Activated CD8-positive, alpha-beta memory T cell treated with anti-CD3 and anti-CD28 coated beads, Interleukin-2, amount 50 U/mL, for 48 hours (primary cell): Measurements from ENCODE around the gene APOBEC3A.

ENCODE experiments used
- DNase-seq: peaks from one replicate; pipeline ENCODE4 v3.0.0-alpha.2; 2020

APOBEC3A gene

DNA sequence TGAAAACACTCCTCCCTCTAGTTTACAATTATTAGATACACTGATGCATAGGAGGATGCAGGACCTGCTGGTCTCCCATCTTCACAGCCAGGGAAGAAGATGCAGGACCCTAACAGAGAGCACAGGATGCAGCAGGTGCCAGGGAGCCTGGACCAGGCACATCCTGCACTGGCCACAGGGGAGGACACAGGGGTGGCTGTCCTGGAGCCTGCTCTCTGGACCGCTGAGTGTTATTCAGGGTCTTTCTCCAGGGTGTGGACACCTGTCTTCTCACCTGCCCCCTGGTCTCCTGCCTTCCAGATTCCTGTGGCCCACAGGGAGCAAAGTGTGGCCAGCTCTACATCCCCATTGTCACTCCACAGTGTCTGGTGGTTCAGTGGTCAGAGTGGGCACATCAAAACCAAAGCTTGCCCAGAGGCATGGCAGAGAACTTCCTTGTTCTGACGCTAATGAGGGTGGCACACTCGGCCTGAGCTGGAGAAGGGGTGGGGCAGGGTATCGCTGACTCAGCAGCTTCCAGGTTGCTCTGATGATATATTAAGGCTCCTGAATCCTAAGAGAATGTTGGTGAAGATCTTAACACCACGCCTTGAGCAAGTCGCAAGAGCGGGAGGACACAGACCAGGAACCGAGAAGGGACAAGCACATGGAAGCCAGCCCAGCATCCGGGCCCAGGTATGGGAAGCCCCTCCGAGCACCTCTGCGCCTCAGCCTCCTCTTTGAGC, at the start of gene APOBEC3A:
Gene APOBEC3A, plus strand, starts transcription at position 564 of the 725 bp plus-strand sequence. Its CDS starts 83 bp downstream, at position 647.
- no peak for DNase-seq

DNA sequence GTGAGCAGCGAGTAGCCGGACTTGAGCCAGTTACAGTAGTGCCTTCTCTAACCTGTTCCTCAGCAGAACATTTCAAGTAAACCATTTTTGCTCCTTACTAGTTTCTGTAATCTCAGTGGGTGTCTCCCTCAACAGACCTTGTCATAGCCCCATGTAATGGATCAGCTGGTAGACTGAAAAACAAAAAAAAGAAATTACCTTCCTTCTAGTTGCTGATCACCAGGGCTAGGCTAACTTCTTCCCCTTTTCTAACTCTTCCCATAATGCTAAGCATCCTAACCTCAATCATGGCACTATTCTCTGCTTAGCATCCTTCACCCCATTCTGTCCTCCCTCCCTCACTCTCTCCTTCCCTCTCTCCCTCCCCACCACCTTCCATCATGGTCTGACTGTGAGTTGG, 49.6 kb upstream of the APOBEC3A start:
- no peak for DNase-seq

DNA sequence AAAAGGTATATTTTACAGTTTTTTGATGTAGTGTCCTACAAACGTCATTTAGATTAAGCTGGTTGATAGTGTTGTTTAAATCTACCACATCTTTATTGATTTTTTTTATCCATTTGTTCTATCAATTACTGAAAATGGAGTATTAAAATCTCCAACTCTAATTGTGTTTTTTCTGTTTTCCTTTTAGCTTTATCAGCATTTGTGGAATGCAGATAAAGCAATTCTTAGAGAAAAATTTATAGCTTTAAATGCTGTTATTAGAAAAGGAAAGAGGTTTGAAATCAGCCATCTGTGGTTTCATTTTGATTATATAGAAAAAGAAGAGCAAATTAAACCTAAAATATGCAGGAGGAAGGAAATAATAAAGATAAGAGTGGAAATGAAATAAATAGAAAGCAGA, 46.0 kb upstream of the APOBEC3A start:
- DNase-seq: no peak

DNA sequence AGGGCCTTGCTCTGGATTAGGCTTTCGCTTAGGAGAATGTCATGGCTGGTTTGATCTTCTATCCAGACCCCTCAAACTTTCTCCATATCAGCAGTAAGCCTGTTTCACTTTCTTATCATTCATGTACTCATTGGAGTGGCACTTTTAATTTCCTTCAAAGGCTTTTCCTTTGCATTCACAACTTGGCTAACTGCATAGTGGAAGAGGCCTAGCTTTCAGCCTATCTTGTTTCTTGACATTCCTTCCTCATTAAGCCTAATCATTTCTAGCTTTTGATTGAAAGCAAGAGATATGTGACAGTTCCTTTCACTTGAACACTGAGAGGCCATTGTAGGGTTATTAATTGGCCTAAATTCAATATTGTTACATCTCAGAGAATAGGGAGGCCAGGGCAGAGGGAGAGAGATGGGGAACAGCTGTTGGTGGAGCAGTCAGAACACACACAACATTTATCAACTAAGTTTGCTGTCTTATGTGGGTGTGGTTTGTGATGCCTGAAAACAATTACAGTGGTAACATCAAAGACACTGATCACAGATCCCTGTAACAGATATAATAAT, 37.7 kb upstream of the APOBEC3A start:
- no peak for DNase-seq

DNA sequence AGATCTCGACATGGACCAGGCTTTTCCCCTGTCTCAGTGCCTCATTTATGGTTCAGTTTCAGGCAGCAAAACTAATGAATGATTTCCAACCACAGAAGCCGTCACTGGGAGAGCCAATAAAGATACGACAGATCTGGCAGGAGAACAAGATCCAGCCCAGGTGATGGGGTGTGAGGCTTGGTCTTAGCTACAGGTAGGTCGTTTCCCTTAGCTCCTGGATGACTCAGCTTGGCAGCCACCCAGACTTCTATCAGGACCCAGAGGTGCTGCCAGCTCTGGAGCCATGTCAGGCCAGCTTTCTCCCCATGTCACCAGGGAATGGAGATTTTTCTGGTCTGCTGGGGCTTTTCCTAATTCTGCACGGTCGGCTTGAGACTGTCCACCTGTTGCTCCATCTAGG, 36.3 kb upstream of the APOBEC3A start:
- DNase-seq: no peak

DNA sequence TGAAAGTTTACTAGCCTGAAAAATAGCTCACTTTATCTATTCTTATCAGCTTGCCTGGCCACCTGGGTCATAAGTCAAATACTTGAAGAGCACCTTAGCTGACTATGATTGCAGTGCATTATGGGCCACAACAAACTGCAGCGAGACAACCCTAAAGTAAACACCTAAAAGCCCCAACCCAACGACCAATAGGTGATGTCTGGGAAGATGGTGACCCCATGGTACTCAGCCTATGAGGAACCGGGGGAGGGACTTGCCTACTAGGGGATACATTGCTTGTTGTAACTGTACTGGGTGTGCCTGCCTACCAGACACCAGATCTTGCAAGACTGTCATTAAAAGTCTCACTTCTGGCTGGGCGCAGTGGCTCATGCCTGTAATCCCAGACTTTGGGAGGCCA, 35.6 kb upstream of the APOBEC3A start:
- no peak for DNase-seq

DNA sequence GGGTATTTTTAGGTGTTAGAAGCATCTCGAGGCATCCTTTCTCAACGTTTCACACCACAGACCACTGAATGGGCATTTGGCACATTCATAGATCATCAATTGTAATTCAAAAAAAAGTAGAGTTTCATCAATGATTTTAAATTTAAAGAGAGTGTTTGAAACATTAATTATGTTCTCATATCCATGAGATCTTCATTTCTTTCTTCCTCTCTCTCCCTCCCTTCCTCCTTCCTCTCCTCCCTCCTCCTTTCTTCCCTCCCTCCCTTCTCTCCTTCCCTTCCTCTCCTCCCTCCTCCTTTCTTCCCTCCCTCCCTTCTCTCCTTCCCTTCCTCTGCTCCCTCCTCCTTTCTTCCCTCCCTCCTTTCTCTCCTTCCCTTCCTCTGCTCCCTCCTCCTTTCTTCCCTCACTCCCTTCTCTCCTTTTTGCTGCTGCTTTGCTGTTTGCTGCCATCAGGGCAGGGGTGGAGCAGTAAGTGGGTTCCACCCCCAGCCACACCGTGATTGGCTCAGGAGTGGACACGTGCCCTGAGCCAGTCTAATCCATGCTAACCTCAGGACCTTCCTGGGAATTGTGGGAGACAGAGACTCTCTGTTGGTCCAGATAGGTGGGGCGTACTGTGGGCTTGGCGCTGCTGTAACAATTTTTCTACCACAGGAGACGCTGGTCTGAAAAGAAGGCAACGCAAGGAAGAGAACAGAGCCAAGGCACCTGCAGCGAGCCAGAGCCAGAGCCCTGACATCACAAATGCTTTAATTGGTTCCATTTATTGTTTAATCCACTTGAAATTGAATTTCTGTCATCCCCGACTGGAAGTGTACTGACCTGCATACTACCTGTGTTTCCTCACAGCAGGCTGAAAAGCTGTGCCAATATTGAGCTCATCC, 33.7 kb upstream of the APOBEC3A start:
- no peak for DNase-seq

DNA sequence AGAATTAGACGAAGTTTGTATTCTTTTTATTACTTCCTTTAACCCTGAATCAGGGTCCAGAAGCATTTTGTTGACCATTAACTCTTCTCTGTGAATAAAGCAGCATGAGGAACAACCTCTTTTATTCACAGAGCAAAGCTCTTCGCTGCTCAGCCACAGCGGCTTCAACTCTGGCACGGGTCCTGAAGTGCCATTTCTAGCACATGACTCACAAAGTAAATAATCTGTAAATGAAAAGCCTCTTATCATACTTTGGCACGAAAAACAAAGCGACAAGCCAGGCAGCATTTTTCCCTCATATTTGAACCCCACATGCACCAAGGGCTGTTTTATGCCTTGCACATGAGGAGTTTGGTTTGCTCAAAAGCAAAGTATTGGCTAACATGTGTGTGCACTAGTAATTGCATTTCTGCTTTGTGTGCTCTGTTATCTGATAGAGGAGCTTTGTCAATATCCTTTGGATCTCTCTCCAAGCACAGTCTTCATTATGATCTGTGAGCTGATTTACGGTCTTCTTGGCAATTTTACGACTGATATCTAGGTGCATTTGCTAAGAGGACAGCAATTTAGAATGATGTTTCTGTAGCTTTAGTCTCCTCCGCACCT, 33.0 kb upstream of the APOBEC3A start:
- DNase-seq: no peak

DNA sequence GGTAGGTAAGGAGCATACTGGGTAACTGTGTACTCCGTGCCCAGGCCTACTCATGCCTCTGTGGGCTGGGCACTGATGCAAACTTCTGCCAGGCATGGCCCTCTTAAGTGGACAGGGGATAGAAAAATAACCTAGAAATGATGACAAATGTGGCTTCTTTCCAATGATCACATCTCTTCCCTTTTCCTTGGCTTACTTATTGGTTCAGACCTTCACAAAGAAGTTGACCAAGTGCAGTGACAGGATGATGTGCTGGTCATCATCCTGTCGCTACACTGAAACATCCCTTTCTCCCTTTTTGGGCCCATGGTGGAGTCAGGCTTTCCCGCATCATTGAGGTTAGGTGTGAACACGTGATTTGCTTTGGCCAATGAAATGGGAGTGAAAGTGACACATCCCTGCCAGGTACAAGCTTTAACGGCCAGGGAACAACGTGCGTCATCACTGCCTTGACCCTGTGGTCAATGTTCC, 31.8 kb upstream of the APOBEC3A start:
- no peak for DNase-seq

DNA sequence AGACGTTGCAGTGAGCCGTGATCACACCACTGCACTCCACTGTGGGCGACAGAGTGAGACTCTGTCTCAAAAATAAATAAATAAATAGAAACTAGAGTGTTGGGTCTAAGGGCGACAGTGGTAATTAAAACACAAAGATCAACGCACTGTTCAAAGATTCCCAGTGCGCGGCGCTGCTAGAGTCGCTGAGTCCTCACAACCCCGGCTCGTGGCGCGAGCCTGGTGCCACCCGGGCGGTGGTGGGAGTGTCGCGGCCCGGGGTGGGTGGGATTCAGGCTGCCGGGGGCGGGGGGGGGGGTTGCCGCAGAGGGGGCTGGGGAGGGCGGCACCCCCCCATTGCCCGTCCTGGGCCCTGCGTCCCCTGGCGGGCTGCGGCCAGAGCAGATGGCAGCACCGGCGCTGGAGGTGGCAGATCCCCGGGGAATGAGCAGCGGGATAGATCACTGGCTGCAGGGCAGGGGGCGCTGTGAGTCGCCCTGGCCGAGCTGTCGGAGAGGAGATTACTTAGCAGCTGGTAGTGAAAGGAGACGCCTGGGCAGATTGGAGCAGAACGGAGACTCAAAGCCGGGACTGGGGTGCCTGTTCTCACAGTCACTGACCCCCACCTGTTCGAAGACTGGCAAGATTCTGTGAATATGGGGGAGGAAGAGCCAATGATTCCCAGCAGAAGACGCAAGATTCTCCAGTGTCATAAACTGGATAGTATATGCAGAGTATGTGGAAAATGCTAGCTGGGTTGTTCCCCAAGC, 30.2 kb upstream of the APOBEC3A start:
- DNase-seq: peak; percentile 77

DNA sequence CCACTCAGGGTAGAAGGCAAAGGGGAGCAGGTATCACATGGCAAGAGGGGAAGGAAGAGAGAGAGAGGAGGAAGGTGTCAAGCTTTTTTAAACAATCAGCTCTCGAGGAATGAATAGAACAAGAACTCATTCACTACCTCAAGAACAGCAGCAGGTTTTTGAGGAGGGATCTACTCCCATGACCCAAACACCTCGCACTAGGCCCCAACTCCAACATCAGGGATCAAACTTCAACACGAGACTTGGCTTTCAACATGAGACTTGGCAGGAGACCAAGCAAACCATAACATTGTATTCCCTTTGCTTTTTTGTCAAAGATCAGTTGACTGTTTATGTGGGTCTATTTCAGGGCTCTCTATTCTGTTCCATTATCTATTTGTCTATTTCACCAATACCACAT, 26.9 kb upstream of the APOBEC3A start:
- DNase-seq: no peak

DNA sequence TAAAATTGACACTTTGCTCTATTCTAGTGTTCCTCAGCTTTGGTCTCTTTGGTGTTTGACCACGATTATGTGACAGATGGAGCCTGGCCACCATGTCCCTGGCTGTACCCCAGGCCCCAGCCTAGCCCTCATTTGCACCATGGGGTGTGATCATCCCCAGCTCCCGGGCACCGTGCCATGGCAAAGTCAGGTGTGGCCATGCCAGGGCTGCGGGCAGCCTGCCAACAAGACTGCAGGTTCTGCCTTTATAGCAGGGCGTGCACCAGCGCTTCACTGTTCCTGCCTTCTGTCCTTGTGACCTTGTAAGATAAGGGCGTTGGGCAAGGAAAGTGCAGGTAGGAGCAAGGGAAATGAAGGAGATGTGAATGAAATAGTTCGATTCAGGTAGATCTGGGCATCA, 22.4 kb upstream of the APOBEC3A start:
- DNase-seq: no peak

DNA sequence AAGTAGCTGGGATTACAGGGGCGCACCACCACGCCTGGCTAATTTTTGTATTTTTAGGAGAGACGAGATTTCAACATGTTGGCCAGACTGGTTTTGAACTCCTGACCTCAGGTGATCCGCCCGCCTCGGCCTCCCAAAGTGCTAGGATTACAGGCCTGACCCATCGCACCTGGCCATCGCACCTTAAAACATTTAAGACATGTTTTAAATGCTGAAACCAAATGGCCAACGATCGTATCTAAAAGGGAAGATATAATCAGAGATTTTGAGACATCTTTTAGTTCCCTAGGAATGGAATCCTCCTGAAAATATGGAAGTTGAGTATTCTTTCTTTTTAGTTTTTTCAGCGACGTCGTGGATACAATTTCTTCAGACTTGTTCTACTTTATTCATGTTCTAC, 21.8 kb upstream of the APOBEC3A start:
- DNase-seq: no peak

DNA sequence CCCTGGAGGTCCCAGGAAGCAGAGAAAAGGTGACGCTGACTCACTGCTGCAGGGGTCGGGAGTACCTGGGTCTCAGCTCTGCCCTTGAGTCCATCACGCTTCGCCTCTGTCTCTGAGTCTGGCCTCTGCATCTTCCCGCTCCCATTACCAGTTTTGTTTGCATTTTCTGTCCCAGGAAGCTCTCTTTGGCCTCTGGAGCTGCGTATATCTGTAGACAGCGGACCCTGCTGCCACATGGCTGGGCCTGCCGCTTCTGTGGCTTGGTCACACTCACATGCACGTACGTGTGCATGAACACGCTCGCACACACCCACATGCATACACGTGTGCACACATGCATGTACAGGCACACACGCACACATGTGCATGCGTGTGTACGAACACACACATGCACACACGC, 20.8 kb upstream of the APOBEC3A start:
- no peak for DNase-seq

DNA sequence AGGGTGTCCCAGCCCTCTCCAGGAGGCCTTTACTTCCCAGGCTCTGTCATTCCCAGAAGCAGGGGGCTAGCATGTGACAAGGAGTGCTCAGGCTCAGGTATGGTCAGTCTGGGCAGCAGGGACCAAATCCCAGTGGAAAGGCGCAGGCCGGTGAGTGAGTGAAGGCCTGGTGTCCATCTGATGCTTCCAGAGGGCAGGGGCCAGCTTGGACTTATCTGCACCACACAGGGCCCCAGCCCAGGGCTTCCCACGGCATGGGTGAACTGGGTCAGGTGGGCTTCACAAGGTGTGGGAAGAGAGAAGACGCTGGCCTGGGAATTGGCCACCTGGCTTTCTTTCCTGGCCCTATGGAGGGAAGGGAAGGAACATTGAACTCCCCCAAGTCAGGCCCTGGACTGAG, 20.4 kb upstream of the APOBEC3A start:
- no peak for DNase-seq

DNA sequence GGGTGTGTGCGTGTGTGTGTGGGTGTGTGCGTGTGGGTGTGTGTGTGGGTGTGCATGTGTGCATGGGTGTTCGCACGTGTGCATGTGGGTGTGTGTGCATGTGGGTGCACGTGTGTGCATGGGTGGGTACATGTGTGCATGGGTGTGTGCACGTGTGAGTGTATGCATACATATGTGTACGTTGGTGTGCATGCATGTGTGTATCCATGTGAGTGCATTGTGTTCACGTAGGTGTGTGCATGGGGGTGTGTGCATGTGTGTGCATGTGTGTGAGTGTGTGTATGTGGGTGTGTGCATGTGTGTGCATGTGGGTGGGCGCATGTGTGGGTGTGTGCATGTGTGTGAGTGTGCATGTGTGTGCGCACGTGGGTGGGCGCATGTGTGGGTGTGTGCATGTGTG, 19.9 kb upstream of the APOBEC3A start:
- DNase-seq: no peak

DNA sequence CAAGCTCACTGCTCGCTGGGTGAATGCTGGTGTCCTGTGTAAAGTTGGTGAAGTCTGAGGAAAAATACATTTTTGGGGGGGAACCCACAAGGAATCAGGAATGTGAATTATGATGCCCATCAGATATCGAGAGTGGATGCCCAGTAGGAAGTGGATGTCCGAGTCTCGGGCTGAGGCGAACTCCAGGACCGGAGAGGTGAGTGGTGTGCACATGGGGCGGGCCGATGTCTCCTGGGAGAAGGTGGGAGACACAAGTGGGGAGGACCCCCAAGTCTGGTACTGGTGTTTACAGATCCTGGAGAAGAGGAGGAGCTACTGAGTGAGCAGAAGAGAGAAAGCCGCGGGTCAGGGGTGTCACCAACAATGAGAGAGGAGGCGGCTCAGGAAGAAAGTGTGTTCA, 19.2 kb upstream of the APOBEC3A start:
- no peak for DNase-seq

DNA sequence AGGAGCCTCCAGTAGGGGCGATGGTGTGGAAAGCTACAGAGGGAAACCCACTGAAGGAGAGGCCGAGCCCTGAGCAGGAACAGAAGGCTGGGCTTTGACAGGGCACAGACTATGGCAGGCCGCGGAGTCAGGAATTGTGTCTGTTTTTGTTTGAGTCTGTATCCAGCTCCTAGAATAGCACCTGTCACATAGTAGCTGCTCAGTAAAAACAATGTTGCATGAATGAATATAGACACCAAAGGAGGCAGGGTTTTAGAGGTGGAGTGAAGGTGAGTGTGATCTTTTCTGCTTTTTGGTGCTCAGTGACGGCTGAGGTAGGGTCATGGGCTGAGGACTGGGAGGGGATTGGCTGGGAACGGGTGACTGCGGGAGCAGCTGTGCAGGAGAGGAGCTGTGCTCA, 18.5 kb upstream of the APOBEC3A start:
- no peak for DNase-seq

DNA sequence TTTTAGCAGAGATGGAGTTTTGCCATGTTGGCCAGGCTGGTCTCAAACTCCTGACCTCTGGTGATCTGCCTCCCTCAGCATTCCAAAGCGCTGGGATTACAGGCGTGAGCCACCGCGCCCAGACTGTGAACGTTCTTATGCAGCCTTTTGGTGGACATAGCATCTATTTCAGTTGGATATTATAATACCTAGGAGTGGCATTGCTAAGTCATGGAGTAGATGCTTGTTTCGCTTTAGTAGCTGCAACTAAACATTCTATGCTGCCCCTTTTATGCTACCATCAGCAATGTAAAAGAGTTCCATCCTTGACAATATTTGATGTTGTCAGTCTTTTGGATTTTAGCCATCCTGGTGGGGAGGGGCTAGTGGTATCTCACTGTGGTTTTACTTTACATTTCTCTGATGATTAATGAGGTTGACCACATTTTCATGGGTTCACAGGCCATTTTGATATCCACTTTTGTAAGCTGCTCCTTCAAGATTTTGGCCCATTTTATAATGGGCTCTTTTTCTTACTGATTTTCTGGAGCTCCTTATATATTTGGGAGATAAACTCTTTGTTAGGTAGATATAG, 16.5 kb upstream of the APOBEC3A start:
- DNase-seq: no peak

DNA sequence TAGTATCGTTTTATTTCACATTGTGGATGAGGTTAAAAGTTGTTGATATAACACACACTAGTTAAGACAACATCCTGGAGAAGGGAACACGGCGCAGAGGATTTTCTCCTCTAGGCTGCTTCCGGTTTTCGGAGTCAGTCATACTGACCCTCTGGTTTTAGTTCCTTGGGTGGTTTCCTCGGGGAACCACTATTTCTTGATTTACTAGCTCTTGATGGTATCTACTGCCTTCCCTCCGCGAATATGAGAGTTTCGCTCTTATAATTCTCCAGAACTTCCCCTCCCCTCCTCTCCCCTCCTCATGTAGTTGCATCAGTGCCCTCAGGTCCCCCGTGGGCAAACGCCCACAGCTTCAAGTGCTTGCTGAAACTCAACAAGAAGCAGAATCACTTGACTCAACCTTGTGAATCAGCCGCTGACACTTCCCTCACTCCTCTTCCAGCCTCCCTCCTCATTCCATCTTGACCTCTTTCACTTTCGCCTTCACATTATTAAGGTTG, 15.9 kb upstream of the APOBEC3A start:
- DNase-seq: peak; percentile 75

DNA sequence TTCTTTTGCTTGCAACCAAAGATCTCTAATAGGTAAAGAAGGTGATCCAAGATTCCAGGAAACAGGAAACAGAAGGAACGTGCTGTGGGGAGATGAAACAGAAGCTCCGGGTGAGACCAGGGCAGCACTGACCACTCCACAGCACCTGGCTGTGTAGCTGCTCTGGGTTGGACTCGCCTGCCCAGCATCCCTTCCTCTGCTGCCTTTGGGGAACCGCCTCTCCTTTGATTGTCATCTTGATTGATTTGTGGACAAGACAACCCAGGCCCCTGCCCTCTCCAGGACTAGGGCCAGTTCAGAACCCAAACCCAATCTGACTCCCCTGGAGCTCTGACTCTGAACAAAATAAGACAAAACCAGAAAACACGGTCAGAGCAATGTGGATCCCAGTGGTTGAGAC, 14.7 kb upstream of the APOBEC3A start:
- DNase-seq: no peak

DNA sequence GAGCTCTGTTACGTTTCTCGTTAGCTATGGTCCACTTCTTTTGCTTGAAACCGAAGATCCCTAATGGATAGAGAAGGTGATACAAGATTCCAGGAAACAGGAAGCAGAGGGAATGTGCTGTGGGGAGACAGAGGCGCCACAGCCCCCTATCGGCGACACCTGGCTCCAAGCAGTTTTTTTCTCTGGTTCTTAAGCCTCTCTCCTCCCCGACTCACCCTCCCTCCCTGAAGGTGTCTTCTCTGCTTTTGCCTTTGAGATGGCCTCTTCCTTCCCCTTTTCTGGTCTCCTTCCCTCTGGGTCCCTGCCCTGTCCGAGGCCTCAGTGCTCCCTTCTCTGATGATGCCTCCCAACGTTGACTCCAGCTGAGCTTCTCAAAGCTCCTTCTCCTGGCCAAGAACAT, 14.2 kb upstream of the APOBEC3A start:
- DNase-seq: no peak
